Measurements from ENCODE around the gene MED17.
"Not testable (repeated sequence)": the region's sequence is repeated elsewhere in the genome, so short reads cannot be mapped to it uniquely, and the experiment has no call there.

Gene MED17, protein sequence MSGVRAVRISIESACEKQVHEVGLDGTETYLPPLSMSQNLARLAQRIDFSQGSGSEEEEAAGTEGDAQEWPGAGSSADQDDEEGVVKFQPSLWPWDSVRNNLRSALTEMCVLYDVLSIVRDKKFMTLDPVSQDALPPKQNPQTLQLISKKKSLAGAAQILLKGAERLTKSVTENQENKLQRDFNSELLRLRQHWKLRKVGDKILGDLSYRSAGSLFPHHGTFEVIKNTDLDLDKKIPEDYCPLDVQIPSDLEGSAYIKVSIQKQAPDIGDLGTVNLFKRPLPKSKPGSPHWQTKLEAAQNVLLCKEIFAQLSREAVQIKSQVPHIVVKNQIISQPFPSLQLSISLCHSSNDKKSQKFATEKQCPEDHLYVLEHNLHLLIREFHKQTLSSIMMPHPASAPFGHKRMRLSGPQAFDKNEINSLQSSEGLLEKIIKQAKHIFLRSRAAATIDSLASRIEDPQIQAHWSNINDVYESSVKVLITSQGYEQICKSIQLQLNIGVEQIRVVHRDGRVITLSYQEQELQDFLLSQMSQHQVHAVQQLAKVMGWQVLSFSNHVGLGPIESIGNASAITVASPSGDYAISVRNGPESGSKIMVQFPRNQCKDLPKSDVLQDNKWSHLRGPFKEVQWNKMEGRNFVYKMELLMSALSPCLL

DNA sequence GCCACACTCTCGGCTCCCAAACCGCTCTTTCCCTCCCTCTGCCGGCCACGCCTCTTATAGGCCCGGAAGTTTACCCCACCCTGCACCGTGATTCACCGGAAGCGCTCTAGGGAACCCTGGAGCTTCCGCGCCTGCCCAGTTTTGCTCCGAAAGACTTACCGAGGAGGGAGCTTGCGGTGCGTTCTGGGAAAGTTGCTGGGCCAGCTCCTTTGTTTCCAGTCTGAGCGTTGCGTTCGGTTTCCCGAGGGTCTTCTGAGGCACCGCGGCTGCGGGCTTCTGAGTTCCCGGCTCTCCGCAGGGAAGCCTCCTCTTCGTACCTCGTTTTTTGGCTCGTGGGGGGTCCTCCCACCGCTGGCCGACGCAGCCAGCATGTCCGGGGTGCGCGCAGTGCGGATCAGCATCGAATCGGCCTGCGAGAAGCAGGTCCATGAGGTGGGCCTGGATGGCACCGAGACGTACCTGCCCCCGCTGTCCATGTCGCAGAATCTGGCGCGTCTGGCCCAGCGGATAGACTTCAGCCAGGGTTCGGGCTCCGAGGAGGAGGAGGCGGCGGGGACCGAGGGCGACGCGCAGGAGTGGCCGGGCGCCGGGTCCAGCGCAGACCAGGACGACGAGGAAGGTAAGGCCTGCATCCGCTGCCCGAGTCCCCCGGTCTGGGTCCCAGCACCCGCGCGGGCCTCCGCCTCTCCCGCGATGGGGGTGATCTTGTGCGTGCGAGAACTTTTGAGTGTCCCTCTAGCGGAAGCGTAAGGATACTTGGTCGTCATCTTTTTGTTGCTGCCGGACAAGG is at the start of gene MED17:
MED17 (plus strand) TSS at position 138 of the 790 bp plus-strand sequence; CDS start at position 370, 232 bp downstream.
- DNase-seq: peak; percentile 94

- no peak for DNase-seq
These were observed 49.5 kb upstream of the MED17 start for GRCh38 chr11:93734427-93735222.

GRCh38 chr11:93735627-93736026 is 48.5 kb upstream of the MED17 start:
- DNase-seq: no peak

DNA sequence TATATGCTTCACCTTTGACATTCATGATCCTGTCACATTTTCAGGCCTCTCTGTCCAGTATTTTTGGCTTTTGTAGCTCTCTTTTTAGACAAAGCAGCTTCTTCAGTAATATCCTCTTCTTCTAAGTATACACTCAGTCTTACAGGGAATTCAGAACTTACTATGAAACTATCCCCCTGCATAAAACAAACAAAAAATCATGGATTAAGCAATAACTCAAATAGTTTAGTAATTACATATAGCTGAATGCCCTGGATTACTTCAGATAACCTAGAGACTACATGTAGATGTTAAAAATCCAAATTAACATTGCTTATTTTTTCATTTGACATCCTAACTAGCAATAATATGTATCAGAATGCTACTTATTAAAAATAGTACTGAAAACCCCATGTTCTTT is 48.0 kb upstream of the MED17 start:
- no peak for DNase-seq

DNA sequence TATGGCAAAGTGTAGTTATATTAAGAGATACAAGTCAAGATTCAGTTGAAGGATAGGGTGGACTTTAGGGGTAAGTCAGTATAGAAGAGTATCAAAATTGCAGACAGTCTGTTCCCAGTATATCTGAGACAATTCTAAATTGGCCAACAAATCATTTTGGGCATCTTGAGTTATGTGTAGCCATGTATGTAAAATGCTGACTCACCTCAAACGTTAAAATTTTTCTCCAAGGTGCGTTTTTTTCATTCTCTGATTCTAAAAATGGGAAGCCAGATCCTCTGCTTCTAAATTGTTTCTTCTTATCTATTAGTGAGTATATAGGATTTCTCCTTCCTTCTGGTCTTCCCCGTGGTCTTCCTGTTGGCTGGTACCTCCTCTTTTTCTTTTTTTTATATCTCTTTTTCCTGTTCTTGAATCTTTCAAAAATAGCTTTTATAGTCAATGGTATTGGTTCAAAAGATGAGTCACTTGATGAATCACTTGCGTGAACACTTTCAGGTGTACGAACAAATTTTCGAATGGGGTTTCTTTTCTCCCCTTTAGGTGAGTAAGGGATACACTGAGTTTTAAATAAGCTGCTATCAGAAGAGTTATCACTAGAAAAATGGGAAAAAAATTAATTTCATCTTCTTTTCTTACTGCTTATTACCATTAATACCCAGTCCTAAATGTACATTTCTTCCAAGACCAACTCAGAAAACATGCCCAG is 46.0 kb upstream of the MED17 start:
- no peak for DNase-seq

GRCh38 chr11:93738647-93739081 is 45.4 kb upstream of the MED17 start:
- DNase-seq: no peak

GRCh38 chr11:93740031-93740729 is 43.9 kb upstream of the MED17 start:
- no peak for DNase-seq

- DNase-seq: peak; percentile 26
These were observed 43.4 kb upstream of the MED17 start for GRCh38 chr11:93740730-93741093.

DNA sequence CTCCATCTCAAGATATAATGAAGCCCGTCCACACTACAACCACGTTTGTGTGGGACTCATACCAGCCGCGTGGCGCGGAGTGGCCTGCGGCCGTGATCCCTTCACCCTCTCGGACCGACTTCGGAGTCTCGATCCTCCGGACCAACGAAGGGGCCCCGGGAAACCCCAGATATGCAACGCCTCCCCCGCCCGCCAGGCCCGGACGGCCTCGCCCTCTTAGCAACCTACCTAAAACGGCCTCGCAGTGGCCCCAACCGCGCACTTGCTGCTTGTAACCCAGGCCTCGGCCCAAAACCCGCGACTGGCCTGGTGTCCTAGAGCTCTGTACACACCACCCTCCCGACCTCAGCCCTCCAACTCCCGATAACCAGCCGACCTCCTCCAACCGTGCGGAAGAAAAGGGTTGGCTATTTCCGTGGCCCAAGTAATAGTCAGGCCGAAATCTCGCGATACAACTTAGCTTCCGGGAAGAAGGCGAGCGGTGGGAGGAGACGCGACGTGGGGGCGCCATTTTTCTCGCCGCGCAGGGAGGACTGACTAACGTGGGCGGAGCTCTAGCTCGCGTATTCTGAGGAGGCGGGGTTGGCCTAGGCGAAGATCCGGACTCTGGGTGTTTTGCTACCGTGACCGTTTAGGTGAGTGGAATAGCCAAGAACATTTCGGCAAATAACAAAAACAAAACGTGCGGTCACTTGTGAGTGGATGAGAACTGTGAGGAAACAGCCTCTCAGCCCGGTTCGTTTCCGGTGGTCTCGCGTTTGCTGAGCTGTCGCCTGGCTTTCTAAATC is 42.8 kb upstream of the MED17 start, which contains the start of the genes C11orf54 and TAF1D:
C11orf54 (plus strand) TSS at position 579 of the 788 bp plus-strand sequence. CDS start 5,722 bp downstream, outside the sequence.
TAF1D (minus strand) TSS at position 402 of the 788 bp plus-strand sequence. CDS start 2,191 bp downstream, outside the sequence.
- peak; percentile 99 for DNase-seq

DNA sequence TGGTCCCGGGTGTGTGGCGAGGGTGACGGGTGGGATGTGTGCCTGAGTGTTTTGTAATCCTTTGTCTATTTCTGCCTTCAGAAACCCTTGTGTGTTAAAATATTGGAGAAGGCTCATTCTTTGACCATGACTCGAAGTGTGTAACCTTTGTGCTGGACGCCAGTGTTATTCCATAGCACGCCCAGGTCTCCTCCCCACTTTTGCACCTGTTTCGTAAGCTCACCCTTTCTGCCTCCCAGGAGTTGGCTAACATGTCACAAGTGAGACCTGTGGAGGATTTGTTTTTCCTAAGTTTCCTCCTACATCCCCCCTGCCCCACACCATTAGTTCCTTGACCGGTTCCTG is 42.2 kb upstream of the MED17 start:
- peak; percentile 54 for DNase-seq

- no peak for DNase-seq
These were observed 40.8 kb upstream of the MED17 start for GRCh38 chr11:93743291-93743690.

GRCh38 chr11:93744669-93745004 is 39.4 kb upstream of the MED17 start:
- no peak for DNase-seq

DNA sequence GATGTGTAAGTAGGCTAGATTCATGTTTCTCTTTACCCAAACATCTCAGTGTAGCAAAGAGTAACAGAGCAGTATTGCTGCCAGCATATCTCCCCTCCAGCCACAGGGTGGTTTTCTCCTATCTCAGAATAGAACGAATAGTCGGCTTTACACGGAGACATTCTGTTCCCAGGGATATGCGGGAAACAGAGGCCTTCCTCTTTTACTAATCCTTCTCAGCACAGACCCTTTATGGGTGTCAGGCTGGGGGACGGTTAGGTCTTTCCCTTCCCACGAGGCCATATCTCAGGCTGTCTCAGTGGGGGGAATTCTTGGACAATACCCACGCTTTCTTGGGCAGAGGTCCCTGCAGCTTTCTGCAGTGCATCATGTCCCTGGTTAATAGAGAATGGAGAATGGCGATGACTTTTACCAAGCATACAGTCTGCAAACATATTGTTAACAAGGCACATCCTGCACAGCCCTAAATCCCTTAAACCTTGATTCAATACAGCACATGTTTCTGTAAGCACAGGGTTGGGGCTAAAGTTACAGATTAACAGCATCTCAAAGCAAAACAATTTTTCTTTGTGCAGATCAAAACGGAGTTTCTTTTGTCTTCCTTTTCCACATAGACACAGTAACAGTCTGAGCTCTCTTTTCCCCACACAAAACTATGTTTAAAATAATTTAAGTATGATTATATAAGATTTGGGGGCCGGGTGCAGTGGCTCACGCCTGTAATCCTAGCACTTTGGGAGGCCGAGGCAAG is 38.9 kb upstream of the MED17 start:
- not testable (repeated sequence) for DNase-seq

DNA sequence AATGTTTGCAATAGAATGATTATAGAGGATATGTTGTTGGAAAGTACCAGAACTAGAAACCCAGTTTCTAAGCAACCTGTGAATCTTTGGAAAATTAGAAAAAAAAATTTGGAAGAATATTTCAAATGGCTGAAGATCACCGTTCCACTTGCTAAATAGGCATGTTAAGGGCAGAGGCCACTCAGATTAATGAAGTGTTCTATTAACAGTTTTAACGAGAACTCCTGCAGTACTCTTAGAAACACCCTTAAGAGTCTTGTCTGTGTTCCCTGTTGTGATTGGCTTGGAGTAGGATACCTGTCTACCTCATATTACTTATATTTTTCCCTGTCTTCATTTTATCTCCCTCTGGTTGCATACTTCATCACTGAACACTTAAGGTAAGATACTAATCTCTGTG is 38.0 kb upstream of the MED17 start:
- DNase-seq: no peak

- DNase-seq: no peak
These were observed 37.0 kb upstream of the MED17 start for GRCh38 chr11:93747122-93747521.

DNA sequence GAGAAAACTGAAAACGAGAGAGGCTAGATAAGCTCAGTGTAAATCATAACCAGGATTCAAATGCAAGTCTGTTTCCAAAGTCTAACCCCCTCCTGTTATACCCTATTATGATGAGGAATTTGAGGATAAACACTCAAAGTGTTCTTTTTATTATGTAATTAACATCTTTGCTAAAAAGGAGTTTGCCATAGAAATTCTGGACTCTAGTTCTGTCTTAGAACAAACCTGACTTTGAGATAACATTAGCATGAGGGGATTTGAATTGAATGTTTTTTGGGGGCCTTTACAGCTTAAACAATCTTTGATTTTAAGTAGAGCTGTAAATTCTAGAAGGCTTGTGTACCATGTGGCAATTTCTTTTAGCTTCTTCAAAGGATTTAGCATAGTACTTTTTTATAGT is 33.1 kb upstream of the MED17 start:
- DNase-seq: no peak

- DNase-seq: no peak
These were observed 30.8 kb upstream of the MED17 start for GRCh38 chr11:93753241-93753640.

GRCh38 chr11:93756748-93757147 is 27.3 kb upstream of the MED17 start:
- DNase-seq: no peak

DNA sequence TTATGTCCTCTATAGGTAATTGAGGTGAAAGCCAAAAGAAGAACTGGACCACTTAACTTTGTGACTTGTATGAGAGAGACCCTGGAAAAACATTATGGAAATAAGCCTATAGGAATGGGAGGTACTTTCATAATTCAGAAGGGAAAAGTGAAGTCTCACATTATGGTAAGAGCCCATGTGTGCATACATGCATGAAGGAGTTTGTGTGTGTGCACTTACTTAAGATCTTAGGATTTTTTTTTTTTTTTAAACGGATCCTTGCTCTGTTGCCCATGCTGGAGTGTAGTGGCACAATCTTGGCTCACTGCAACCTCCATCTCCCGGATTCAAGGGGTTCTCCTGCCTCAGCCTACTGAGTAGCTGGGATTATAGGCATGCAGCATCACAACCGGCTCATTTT is 26.8 kb upstream of the MED17 start:
- no peak for DNase-seq

Measured in NCI-H2029 (cell line).